ENCODE measurements around the gene GTF3C1.
"Not testable (repeated sequence)": the region's sequence is repeated elsewhere in the genome, so short reads cannot be mapped to it uniquely, and the experiment has no call there.

The GTF3C1 gene

DNA sequence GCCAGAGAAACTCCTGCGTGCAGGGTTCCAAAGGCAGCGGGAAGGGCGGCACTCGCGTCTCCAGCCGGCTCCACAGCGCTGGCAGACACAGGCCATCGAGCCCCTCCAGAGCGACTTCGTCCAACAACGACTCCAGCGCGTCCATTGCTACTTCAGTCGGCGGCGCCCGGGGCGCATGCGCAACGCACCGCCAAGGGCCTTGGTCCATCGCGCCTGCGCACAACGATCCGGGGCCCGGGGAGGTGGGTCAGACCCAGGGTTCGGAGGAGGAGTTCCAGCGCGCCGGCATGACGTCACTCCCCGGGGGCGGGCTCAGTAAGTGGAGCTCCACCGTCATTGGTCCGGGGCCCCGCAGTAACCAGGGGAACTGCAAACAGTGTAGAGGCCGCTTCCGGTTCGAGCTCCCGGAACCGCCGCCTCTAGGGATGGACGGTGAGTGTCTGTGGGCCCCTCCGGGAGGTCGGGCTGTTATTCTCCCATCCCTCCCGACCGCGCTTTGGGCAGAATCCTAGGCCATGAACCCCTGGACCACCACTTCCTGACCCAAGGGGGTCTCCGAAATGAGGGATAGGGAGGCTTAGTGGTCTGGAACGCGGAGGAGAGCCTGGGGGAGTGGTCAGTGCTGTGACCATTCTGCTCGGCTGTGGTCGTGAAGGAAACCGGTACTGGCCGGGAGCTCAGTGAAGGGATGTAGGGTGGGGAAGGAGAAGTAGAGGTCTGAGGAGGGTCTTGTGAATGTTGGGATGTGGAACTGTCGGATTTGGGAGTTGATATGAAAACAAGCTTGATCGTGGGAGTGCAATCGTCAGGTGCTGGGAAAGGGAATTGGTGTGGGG, at the start of gene GTF3C1, which contains the start of gene KATNIP:
GTF3C1 (minus strand) TSS at position 168 of the 836 bp plus-strand sequence; CDS start at position 145, 23 bp downstream.
KATNIP (plus strand) TSS at position 399 of the 836 bp plus-strand sequence; CDS start at position 426, 27 bp downstream.
- DNase-seq: peak; percentile 100

DNA sequence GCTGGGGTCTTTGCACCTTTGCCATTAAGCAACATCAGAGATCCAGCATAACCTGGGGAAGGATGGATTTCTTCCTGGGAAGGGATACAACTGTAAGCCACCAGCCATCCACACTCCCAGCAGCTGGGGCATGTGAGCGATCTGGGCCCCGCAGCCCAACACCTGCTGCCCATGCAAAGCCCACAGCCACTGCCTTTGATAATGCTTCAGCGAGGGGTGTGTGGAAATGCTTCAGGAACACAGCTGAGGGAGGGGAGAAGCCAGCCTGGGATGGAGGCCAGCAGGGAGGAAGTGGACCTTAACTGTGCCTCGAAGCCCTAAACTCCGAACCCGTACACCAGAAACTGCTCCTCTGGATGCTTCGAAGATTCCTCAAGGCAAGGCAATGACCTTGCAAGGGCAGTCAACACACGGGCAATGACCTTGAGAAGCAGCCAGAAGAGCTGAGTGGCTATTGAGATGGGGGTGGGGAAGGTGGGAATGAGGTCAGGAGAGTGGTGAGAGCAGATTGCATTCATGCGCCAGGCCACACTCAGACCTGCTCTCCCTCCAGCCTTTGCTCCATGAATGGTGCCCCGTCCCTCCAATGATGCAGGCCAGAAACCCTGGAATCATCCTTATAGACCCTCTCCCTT, 49.3 kb upstream of the GTF3C1 start:
- peak; percentile 53 for DNase-seq

GRCh38 chr16:27598220-27598619, 48.5 kb upstream of the GTF3C1 start:
- no peak for DNase-seq

- no peak for DNase-seq
Observed at GRCh38 chr16:27597361-27597760, 47.6 kb upstream of the GTF3C1 start.

DNA sequence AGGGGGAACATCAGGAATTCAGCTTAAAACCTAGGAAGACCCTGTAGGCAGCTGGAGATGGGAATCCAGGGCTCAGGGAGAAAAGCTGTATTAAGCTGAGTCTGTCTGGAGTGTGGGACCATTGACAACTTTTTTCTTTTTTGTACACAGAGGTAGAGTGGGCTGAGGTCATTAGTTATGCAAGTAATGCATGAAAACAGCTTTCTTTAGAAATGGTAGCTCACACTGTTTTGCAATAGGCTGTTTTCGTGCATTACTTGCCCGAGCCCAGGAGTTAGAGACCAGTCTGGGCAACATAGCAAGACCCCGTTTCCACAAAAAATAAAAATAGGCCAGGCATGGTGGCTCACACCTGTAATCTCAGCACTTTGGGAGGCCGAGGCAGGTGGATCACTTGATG, 46.7 kb upstream of the GTF3C1 start:
- no peak for DNase-seq

GRCh38 chr16:27595993-27596392, 46.3 kb upstream of the GTF3C1 start:
- DNase-seq: no peak

- DNase-seq: no peak
Observed at GRCh38 chr16:27595475-27595874, 45.8 kb upstream of the GTF3C1 start.

DNA sequence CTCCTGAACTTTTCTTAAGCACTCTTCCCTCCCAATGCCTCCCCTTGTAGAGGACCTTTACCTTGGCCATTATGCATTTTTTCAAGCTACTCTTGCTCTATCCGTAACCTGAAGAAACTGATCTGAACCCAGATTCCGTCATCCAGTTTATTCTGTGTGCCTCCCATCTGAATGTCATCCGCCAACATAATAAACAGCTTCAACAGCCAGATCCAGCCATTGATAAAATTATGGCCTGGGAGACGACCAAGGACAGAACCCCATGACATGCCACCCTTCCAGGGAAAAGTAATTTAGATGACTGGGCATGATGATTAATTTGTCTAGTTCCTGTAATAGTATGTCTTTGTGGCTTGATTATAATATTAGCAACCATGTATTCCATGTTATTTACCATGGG, 42.1 kb upstream of the GTF3C1 start:
- DNase-seq: no peak

- DNase-seq: no peak
Observed at GRCh38 chr16:27588057-27588456, 38.3 kb upstream of the GTF3C1 start.

DNA sequence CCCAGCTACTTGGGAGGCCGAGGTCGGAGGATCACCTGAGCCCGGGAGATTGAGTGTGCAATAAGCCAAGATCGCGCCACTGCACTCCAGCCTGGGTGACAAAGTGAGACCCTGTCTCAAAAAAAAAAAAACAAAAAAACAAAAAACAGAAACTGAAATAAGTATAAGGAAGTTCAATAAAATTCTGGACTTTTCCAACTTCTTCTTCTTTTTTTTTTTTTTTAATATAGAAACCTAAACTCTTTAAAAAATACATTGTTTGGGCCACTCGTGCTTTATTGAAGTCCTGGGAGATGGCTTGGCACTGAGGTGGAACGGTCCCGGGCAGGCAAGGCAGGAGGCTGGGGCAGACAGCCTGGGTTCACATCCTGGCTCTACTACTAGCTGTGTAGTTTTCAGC, 37.0 kb upstream of the GTF3C1 start:
- no peak for DNase-seq

DNA sequence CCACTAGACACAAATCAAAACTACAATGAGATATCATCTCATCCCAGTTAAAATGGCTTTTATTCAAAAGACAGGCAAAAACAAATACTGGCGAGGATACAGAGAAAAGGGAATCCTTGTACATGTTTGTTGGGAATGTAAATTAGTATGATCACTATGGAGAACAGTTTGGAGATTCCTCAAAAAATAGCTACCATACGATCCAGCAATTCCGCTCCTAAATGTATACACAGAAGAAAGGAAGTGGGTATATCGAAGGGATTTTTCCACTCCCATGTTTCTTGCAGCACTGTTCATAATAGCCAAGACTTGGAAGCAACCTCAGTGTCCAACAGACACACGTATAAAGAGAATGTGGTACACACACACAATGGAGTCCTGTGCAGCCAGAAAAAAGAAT, 35.5 kb upstream of the GTF3C1 start:
- no peak for DNase-seq

- DNase-seq: no peak
Observed at GRCh38 chr16:27583634-27584033, 33.9 kb upstream of the GTF3C1 start.

DNA sequence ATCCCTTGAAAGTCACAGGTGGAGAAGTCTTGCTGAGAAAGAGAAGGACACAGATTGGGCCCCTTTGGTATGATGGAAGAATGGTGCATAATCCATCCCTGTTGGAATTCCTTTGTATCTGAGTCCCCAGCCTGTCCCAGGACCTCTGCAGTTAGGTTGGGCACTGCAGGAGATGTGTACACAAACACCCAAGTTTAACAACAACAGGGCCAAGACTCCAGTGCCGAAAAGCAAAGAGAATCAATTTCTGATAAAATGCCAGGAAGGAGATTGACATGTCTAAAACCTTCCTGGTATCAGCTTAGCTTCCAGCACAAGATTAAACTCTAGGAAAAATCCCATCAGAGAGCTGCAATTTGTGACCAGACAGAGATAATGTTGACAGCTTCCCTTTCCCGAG, 33.2 kb upstream of the GTF3C1 start:
- DNase-seq: no peak

DNA sequence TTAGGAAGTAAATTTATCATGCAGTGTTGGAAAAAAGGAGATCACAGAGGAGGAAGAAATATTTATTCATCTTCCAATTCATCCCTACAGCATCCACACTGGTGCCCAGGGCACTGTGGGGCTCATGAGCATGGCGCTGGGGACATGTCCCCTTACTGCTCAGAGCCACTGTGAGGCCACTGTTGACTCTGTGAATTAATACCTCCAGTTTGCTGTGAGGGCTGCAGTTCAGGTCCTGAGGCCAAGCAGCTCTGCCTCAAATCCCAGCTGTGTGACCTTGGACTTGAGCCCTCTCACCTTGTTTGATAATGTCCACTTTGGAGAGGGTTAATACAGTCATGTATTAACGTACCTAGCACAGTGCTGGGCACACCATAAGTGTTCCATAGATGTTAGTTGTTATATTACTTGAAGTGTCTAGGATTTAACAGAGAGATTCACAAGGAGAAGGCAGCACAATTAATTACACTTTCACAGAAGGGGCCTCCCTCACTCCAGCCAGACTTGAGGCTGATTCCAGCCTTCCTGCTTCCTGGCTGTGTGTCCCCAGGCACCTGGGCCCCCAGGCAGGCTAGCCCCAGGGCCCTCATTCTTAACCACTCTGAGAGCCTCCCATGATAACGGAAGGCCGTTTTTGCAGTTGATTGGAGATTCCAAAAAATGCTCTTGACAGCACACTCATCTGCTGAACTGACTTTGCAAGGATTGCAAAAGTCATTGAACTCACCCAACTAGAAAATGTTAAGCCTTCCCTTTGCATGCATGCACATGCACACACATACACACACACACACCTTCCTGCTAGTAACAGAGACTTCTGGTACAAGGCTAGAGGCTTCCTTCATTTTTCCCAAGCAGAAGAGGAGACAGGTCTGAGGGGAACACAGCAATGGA, 29.6 kb upstream of the GTF3C1 start:
- DNase-seq: no peak

DNA sequence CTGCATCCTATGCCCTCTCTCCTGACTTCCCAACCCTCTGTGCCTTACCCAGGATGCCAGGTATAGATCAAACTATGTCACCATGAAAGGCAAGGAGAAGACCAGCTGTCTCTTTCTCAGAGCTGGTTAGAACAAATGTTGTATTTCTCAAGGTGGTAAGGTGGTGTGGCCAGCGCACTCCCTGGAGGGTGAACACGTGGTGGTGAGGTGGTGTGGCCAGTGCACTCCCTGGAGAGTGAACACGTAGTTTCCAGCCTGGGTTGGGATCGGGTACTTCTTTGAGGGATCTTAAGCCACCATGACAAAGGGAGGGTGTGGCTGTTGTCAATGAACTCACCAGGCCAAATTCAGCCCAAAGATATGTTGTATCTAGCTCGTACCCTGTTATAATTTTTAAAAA, 27.0 kb upstream of the GTF3C1 start:
- DNase-seq: no peak

GRCh38 chr16:27572711-27573110, 23.0 kb upstream of the GTF3C1 start:
- DNase-seq: peak; percentile 52

DNA sequence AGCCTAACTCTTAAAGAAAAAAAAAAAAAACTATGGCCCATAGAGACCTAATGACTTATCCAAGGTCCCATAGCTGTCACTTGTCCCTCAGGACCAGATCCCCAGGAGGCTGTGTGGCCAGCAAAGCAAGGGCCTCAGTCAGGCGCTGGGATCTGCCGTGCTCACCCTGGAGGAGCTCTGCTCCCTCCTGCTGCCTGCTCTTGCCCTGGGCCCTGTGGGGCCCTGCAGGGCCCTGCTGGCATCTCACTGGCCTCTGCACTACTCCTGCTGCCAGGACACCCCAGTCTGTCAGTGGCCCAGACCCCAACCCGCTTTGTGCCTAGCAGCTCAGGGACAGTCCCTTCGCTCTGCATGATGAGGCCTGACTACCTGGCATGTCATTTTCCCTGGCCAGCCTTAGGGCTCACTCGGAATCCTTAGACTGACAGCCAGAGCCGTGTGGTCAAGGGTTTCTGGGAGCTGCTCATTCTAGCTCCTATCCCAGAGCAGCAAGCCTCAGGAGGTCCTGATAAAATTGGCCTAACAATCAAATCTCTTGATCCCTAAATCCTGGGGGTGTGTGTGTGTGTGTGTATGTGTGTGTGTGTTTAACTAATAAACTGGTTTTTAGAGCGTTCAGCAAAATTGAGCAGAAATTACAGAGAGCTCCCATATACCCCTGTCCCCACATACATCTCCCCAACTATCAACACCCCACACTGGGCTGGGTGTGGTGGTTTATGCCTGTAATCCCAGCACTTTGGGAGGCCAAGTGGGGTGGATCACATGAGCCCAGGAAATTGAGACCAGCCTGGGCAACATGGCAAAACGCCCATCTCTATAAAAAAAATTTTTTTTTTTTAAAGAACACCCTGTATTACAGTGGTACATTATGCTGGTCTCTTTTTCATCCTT, 22.0 kb upstream of the GTF3C1 start:
- DNase-seq: no peak

GRCh38 chr16:27570986-27571385, 21.3 kb upstream of the GTF3C1 start:
- not testable (repeated sequence) for DNase-seq

- DNase-seq: no peak
Observed at GRCh38 chr16:27568077-27568476, 18.4 kb upstream of the GTF3C1 start.

GRCh38 chr16:27566417-27566816, 16.7 kb upstream of the GTF3C1 start:
- no peak for DNase-seq

GRCh38 chr16:27564224-27564623, 14.5 kb upstream of the GTF3C1 start:
- DNase-seq: no peak

GRCh38 chr16:27561216-27561615, 11.5 kb upstream of the GTF3C1 start:
- DNase-seq: no peak
